HG03575 (cell line): ENCODE measurements around the gene ARHGAP9.

Experiments
- ATAC-seq: cut with Tn5 transposase; IDR thresholded peaks from one replicate; pipeline ENCODE4 v1.9.1; 2021; ENCODE audit not compliant: unreplicated experiment, insufficient number of reproducible peaks, low FRiP score; ENCODE audit errors: extremely low read depth

ARHGAP9 gene

GRCh38 chr12:57476162-57476992, 3.3 kb downstream of the ARHGAP9 start:
- no peak for ATAC-seq

GRCh38 chr12:57475271-57476161, 4.2 kb downstream of the ARHGAP9 start:
- ATAC-seq, result no peak

GRCh38 chr12:57474862-57475261, 4.8 kb downstream of the ARHGAP9 start:
- no peak for ATAC-seq

- ATAC-seq, result no peak
Observed at GRCh38 chr12:57474430-57474829, 5.2 kb downstream of the ARHGAP9 start.

GRCh38 chr12:57473886-57474285, 5.8 kb downstream of the ARHGAP9 start:
- ATAC-seq, result no peak

GRCh38 chr12:57473392-57473791, 6.3 kb downstream of the ARHGAP9 start:
- ATAC-seq, result no peak

DNA sequence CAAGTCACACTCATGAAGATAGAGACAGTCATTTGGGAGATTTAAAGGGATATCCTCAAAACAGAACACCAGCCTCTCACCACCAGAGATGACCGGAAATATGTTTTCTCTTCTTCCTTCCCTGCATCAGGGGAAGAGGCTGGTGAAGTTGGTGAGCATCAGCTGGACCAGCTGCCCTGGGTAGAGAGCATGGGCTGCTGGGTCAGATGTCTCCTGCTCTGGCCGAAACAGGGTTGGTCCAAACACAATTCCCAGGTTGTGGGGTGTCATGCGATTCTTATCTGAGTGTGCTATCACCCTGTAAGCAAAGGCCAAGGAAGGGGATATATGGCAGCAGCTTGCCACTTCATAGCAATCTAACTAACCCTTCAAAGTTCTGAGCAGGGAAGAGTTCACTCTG, 7.3 kb downstream of the ARHGAP9 start:
- ATAC-seq, result no peak

DNA sequence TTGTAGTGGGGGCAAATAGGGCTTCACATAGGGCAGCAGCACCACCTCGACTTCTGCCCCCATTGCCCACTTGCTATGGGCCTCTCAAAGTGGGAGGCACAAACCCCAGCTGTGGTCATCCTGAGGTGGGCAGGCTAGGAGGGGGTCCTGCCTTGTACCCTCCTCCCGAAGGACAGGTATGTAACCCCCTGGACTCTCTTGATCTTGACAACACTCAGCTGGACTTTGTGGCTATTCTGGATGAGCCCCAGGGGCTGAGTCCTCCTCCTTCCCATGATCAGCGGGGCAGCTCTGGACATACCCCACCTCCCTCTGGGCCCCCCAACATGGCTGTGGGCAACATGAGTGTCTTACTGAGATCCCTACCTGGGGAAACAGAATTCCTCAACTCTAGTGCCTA, 8.0 kb downstream of the ARHGAP9 start:
- no peak for ATAC-seq

GRCh38 chr12:57470970-57471656, 8.6 kb downstream of the ARHGAP9 start:
- ATAC-seq, result no peak

GRCh38 chr12:57470286-57470969, 9.2 kb downstream of the ARHGAP9 start:
- no peak for ATAC-seq

GRCh38 chr12:57469296-57470164, 10.1 kb downstream of the ARHGAP9 start:
- no peak for ATAC-seq

GRCh38 chr12:57467915-57468314, 11.8 kb downstream of the ARHGAP9 start:
- no peak for ATAC-seq

DNA sequence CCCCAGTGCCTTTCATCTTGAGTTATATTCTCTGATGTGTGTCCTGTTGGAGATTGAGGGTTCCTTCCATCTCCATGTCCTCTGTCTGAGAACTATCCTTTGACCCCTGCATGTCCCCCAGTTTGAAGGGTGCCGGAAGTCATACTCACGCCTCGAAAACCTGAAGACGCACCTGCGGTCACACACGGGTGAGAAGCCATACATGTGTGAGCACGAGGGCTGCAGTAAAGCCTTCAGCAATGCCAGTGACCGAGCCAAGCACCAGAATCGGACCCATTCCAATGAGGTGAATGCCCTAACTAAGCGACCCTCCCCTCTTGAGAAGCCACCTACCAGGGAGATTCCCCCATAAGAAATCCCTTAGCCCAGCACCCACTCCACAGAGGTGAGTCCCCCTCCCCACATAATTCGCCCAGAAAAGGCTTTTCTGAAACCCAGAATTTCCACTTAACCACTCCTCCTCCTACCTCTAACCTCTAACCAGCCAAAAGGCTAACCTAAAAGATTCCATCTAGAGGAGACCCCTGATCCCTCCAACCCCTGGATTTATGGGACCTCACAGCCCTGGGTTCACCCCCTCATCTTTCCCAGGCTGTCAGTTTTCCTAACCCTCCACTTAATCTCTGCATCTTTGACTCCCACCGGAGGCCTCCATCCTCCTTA, 12.3 kb downstream of the ARHGAP9 start:
- no peak for ATAC-seq

DNA sequence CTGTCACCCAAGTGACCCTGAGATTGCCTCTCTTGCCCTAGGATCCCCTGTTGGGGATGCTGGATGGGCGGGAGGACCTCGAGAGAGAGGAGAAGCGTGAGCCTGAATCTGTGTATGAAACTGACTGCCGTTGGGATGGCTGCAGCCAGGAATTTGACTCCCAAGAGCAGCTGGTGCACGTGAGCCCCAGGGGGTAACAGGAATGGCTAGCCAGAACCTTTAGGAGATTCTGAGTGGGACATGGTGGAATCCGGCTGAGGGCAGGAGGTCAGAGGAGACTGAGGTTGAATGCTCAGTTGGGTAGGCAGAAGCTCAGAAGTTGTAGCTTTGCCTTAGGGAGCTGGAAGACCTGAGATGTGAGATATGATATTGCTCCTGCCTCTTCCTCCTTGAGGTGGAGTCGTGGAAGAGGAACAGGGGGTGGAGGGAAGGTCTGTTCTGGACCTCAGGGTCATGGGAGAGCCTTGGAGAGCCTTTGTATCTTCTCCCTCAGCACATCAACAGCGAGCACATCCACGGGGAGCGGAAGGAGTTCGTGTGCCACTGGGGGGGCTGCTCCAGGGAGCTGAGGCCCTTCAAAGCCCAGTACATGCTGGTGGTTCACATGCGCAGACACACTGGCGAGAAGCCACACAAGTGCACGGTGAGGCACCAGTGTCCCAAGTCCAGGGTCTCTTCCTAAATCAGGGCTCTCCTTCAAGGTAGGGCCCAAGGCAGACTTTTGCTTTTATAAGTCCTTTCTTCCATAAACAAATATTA, 13.7 kb downstream of the ARHGAP9 start:
- no peak for ATAC-seq

GRCh38 chr12:57465030-57465746, 14.5 kb downstream of the ARHGAP9 start:
- ATAC-seq, result no peak

- no peak for ATAC-seq
Observed at GRCh38 chr12:57464569-57464968, 15.1 kb downstream of the ARHGAP9 start.
